GM10266 (cell line): ENCODE results near the gene PRSS12.

Source experiments
- DNase-seq: peaks from one replicate; pipeline ENCODE4 v3.0.0; 2012; ENCODE audit errors: extremely low spot score
- CTCF ChIP-seq: IDR thresholded peaks from 2 replicates; pipeline ENCODE4 v1.5.1; 2012; ENCODE audit warnings: mild to moderate bottlenecking, low read depth; ENCODE audit not compliant: control insufficient read depth, insufficient read depth; ENCODE audit errors: missing control alignments

Gene PRSS12

GRCh38 chr4:118367872-118368271, 15.1 kb upstream of the PRSS12 start:
- DNase-seq, result no peak
- TF ChIP-seq CTCF, result no peak

GRCh38 chr4:118367361-118367760, 14.6 kb upstream of the PRSS12 start:
- TF ChIP-seq CTCF, result no peak

GRCh38 chr4:118363166-118363565, 10.4 kb upstream of the PRSS12 start:
- no peak for DNase-seq
- TF ChIP-seq CTCF, result no peak

More at GRCh38 chr4:118367361-118367760, 14.6 kb upstream of the PRSS12 start:
- DNase-seq, result no peak

GRCh38 chr4:118361192-118361591, 8.4 kb upstream of the PRSS12 start:
- DNase-seq, result no peak
- TF ChIP-seq CTCF, result no peak

- no peak for DNase-seq
- TF ChIP-seq CTCF, result no peak
Measured at GRCh38 chr4:118360106-118360505, 7.3 kb upstream of the PRSS12 start.

GRCh38 chr4:118357601-118358000, 4.8 kb upstream of the PRSS12 start:
- no peak for DNase-seq
- TF ChIP-seq CTCF, result no peak

GRCh38 chr4:118356731-118357130, 3.9 kb upstream of the PRSS12 start:
- no peak for TF ChIP-seq CTCF
- DNase-seq, result no peak
